Activated CD4-positive, CD25-positive, alpha-beta regulatory T cell (primary cell): ENCODE data around the gene CUL9.
A peak's percentile ranks its signal among the peaks of the same experiment; 100 is the strongest.

ENCODE experiments used
- DNase-seq, 4 experiments: peaks; one replicate each; lab custom pipeline; 2025; lab: John Stamatoyannopoulos, UW

CUL9 gene

GRCh38 chr6:43256670-43257366, 74.8 kb downstream of the CUL9 start:
- no peak for DNase-seq

GRCh38 chr6:43257367-43258145, 75.6 kb downstream of the CUL9 start:
- no peak for DNase-seq

- DNase-seq: no peak
These were observed 76.2 kb downstream of the CUL9 start for GRCh38 chr6:43258180-43258579.

GRCh38 chr6:43258807-43259686, 77.1 kb downstream of the CUL9 start:
- DNase-seq: no peak

GRCh38 chr6:43260791-43261190, 78.8 kb downstream of the CUL9 start:
- no peak for DNase-seq

- no peak for DNase-seq
These were observed 79.2 kb downstream of the CUL9 start for GRCh38 chr6:43261198-43261597.

- no peak for DNase-seq
These were observed 80.2 kb downstream of the CUL9 start for GRCh38 chr6:43262000-43262779.

GRCh38 chr6:43262780-43263313, 80.9 kb downstream of the CUL9 start:
- DNase-seq: no peak

- peak; percentile 51 to 66 (median 60) for DNase-seq
These were observed 81.5 kb downstream of the CUL9 start for GRCh38 chr6:43263314-43264178.

- DNase-seq: no peak
These were observed 82.7 kb downstream of the CUL9 start for GRCh38 chr6:43264599-43265145.

GRCh38 chr6:43265564-43265963, 83.6 kb downstream of the CUL9 start:
- DNase-seq: no peak

GRCh38 chr6:43267619-43268354, 85.8 kb downstream of the CUL9 start:
- no peak for DNase-seq

GRCh38 chr6:43268355-43268700, 86.3 kb downstream of the CUL9 start:
- no peak for DNase-seq

GRCh38 chr6:43268782-43269272, 86.8 kb downstream of the CUL9 start:
- DNase-seq: no peak

- no peak for DNase-seq
These were observed 87.4 kb downstream of the CUL9 start for GRCh38 chr6:43269273-43270007.

- no peak for DNase-seq
These were observed 89.3 kb downstream of the CUL9 start for GRCh38 chr6:43271103-43271815.

GRCh38 chr6:43271944-43272343, 89.9 kb downstream of the CUL9 start:
- DNase-seq: no peak

- no peak for DNase-seq
These were observed 91.7 kb downstream of the CUL9 start for GRCh38 chr6:43273707-43274106.
